ENCODE measurements around the gene PCYT2. TPM values are rescaled to one million over a fixed set of nuclear protein-coding genes. Genes with fewer than 3 reads are reported as not detected.
"Not testable (repeated sequence)": the region's sequence is repeated elsewhere in the genome, so short reads cannot be mapped to it uniquely, and the experiment has no call there.

Gene PCYT2
- total RNA-seq, 2 experiments from 2014 or later, result 28.8 to 29.7 TPM

GRCh38 chr17:81923302-81924260 is 12.4 kb upstream of the PCYT2 start:
- Mint-ChIP-seq H3K27ac (no peak overlapping the region), H3K4me1 (ENCODE audit: low read depth) (peaks cover 19% of the 10 kb centered on the region), H3K36me3 (peaks cover 8% of the 10 kb centered on the region), H3K4me3 (no peak overlapping the region), H3K9me3 (no peaks in the 10 kb centered on the region), H3K27me3 (peaks cover under 1% of the 10 kb centered on the region)
- no peak for DNase-seq
- POLR2A ChIA-PET, result no interaction called here
- intact Hi-C loops (cut with micrococcal nuclease), result no loop called here
- CTCF ChIA-PET, result interaction anchor here (0.6 kb wide), 1 partner anchor 185 kb away, joined by 3 read pairs; no protein-coding TSS in a partner anchor

GRCh38 chr17:81922566-81923301 is 11.5 kb upstream of the PCYT2 start:
- intact Hi-C loops (cut with micrococcal nuclease), result no loop called here
- Mint-ChIP-seq H3K9me3 (no peaks in the 10 kb centered on the region), H3K4me3 (no peak overlapping the region), H3K4me1 (ENCODE audit: low read depth) (peaks cover 24% of the 10 kb centered on the region), H3K27ac (no peak overlapping the region), H3K27me3 (no peaks in the 10 kb centered on the region), H3K36me3 (peaks cover 8% of the 10 kb centered on the region)
- DNase-seq, result no peak
- CTCF ChIA-PET, result interaction anchor here (0.6 kb wide), 1 partner anchor 186 kb away, joined by 3 read pairs; no protein-coding TSS in a partner anchor
- POLR2A ChIA-PET, result no interaction called here

DNA sequence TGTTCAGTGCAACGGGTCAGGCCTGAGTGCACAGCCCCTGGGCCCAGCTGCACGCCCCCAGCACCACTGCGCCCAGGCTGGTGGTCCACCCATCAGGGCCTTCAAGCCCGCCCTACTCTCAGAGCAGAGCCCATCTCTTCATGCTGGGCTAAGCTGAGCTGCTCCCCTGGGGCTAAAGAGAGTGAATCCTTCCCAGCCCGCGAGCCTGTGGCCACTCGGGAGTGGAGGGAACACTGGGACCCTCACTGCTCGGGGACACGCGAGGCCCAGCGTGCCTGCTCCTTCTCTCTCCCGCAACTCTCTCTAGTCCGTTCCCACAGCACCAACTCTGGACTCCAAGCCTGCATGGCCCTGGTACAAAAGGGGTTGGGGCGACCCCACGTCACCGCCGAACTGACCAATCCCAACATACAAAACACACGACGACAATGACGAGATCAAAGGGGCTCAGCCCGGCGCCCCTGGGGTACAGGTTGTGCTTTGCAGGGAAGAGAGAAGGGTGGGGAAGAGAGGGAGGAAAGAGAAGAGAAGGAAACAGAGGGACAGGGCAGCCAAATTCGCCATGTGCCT is 10.9 kb upstream of the PCYT2 start:
- ChIA-PET CTCF (interaction anchor here (0.6 kb wide), 1 partner anchor 73 kb away, joined by 3 read pairs; no protein-coding TSS in a partner anchor), POLR2A (no interaction called here)
- intact Hi-C loops (cut with micrococcal nuclease), result no loop called here
- no peak for DNase-seq
- no peaks in the 10 kb centered on the region for H3K27me3 Mint-ChIP-seq
- peaks cover 27% of the 10 kb centered on the region for H3K4me1 Mint-ChIP-seq (ENCODE audit: low read depth)
- H3K4me3 Mint-ChIP-seq, result no peak overlapping the region
- peaks cover 9% of the 10 kb centered on the region for H3K36me3 Mint-ChIP-seq
- no peaks in the 10 kb centered on the region for H3K9me3 Mint-ChIP-seq
- no peak overlapping the region for H3K27ac Mint-ChIP-seq

DNA sequence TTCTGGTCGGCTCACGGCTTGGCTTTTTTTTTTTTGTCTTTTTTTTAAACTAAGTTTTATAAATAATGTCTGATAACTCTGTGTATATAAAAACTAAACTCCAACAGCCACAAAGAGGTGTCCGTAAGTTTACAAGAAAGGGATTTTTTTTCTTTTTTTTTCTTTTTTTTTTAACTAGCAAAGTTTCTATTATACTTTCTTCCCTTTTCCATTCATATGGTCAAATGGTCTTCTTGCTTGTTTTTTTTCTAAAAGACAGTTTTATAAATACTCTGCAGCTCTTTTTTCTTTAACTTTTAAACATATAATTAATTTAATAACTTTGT is 10.3 kb upstream of the PCYT2 start:
- ChIA-PET POLR2A (no interaction called here), CTCF (interaction anchor here (0.6 kb wide), 2 partner anchors 73 to 247 kb away, joined by 3 read pairs; no protein-coding TSS in a partner anchor)
- H3K9me3 Mint-ChIP-seq, result no peaks in the 10 kb centered on the region
- peaks cover 30% of the 10 kb centered on the region for H3K4me1 Mint-ChIP-seq (ENCODE audit: low read depth)
- no peak overlapping the region for H3K27ac Mint-ChIP-seq
- DNase-seq, result no peak
- peaks cover 13% of the 10 kb centered on the region for H3K36me3 Mint-ChIP-seq
- H3K27me3 Mint-ChIP-seq, result no peaks in the 10 kb centered on the region
- no peak overlapping the region for H3K4me3 Mint-ChIP-seq
- intact Hi-C loops (cut with micrococcal nuclease), result no loop called here

- intact Hi-C loops (cut with micrococcal nuclease), result no loop called here
- Mint-ChIP-seq H3K4me3 (no peak overlapping the region), H3K4me1 (ENCODE audit: low read depth) (peaks cover 27% of the 10 kb centered on the region), H3K9me3 (no peaks in the 10 kb centered on the region), H3K27me3 (no peaks in the 10 kb centered on the region), H3K36me3 (peaks cover 16% of the 10 kb centered on the region), H3K27ac (no peak overlapping the region)
- CTCF ChIA-PET, result interaction anchor here (0.6 kb wide), 1 partner anchor 246 kb away, joined by 3 read pairs; no protein-coding TSS in a partner anchor
- DNase-seq, result no peak
- POLR2A ChIA-PET, result no interaction called here
Observed at GRCh38 chr17:81920612-81921536, 9.7 kb upstream of the PCYT2 start.

- CTCF ChIA-PET, result interaction anchor here (0.5 kb wide), 1 partner anchor 40 kb away, joined by 3 read pairs; no protein-coding TSS in a partner anchor
- Mint-ChIP-seq H3K4me1 (ENCODE audit: low read depth) (peaks cover 24% of the 10 kb centered on the region), H3K27me3 (no peaks in the 10 kb centered on the region), H3K9me3 (no peaks in the 10 kb centered on the region), H3K4me3 (no peak overlapping the region), H3K36me3 (peaks cover 24% of the 10 kb centered on the region), H3K27ac (no peak overlapping the region)
- DNase-seq, result no peak
- intact Hi-C loops (cut with micrococcal nuclease), result loop anchor here (1.0 kb wide), 1 partner anchor 58 kb away; the partner anchor contains the start of gene ASPSCR1
- POLR2A ChIA-PET, result no interaction called here
Observed at GRCh38 chr17:81918832-81919545, 7.8 kb upstream of the PCYT2 start.

GRCh38 chr17:81918333-81918669 is 7.1 kb upstream of the PCYT2 start:
- H3K9me3 Mint-ChIP-seq; intact Hi-C loops (cut with micrococcal nuclease); DNase-seq; H3K27me3 Mint-ChIP-seq; CTCF ChIA-PET; POLR2A ChIA-PET: not testable (repeated sequence)
- H3K36me3 Mint-ChIP-seq, result peaks cover 25% of the 10 kb centered on the region
- peaks cover 24% of the 10 kb centered on the region for H3K4me1 Mint-ChIP-seq (ENCODE audit: low read depth)
- H3K27ac Mint-ChIP-seq, result peak overlapping the region; percentile 75
- peak overlapping the region; percentile 85 for H3K4me3 Mint-ChIP-seq

DNA sequence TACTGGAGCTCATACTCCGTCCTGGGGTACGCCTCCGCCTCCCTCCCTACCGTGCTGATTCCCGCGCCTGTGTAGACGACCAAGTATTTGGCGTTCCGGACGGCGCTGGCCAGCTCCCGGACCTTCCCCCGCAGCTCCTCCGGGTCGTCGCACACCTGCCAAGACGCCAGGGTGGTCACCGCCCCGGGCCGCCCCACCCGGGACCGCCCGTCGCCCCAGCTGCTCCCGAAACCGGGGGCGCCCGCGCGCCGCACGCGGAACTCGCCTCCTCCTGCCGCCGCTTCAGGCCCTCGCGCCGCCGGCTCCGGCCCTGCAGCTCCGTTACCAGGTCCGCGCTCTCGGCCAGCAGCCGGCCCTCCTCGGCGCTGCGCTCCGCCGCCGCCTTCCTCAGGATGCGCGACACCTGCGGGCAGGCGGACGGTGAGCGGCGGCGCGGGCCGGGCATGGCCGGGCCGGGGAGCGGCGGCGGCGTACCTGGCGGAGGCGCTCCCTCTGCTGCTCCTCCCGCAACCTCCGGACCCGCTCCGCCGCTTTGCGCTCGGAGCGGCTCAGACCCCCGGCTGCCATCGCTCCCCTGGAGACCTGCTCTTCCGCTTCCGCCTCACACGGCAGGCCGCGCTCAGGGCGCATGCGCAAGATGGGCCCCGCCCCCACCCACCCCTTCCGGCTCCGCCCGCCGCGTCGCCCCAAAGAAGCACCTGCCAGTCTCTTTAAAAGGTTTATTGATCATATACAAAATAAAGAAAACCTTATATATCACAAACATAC is 6.5 kb upstream of the PCYT2 start, which contains the start of gene SIRT7:
TSS of gene SIRT7 (minus strand) at position 612 of the 768 bp plus-strand sequence. CDS start at position 567, 45 bp downstream.
- no peaks in the 10 kb centered on the region for H3K9me3 Mint-ChIP-seq
- peaks cover 31% of the 10 kb centered on the region for H3K36me3 Mint-ChIP-seq
- POLR2A ChIA-PET, result interaction anchor here (0.9 to 1.5 kb wide), 5 partner anchors 8 to 113 kb away, joined by 3 to 7 read pairs (median 3); no protein-coding TSS in a partner anchor
- H3K4me1 Mint-ChIP-seq (ENCODE audit: low read depth), result peaks cover 24% of the 10 kb centered on the region
- intact Hi-C loops (cut with micrococcal nuclease), result no loop called here
- H3K27me3 Mint-ChIP-seq, result no peaks in the 10 kb centered on the region
- peak within 1 kb of the TSS; percentile 85 for H3K4me3 Mint-ChIP-seq
- peak within 1 kb of the TSS; percentile 75 for H3K27ac Mint-ChIP-seq
- CTCF ChIA-PET, result interaction anchor here (0.6 to 1.9 kb wide), 5 partner anchors 8 to 103 kb away, joined by 3 to 8 read pairs (median 7); partner anchors contain the start of gene MAFG
- peak; percentile 90 for DNase-seq

- Mint-ChIP-seq H3K27me3 (no peaks in the 10 kb centered on the region), H3K36me3 (peaks cover 30% of the 10 kb centered on the region), H3K9me3 (no peaks in the 10 kb centered on the region), H3K27ac (peak overlapping the region; percentile 54), H3K4me3 (peak overlapping the region; percentile 85), H3K4me1 (ENCODE audit: low read depth) (peaks cover 24% of the 10 kb centered on the region)
- peak; percentile 48 for DNase-seq
- ChIA-PET POLR2A (interaction anchor here (0.9 to 1.5 kb wide), 4 partner anchors 8 to 114 kb away, joined by 3 to 7 read pairs (median 3); no protein-coding TSS in a partner anchor), CTCF (interaction anchor here (1.5 to 1.9 kb wide), 3 partner anchors 43 to 104 kb away, joined by 4 to 8 read pairs (median 7); no protein-coding TSS in a partner anchor)
- intact Hi-C loops (cut with micrococcal nuclease), result no loop called here
Observed at GRCh38 chr17:81916234-81917001, 5.2 kb upstream of the PCYT2 start.

- POLR2A ChIA-PET, result no interaction called here
- H3K27ac Mint-ChIP-seq, result no peak overlapping the region
- H3K36me3 Mint-ChIP-seq, result peaks cover 26% of the 10 kb centered on the region
Observed at GRCh38 chr17:81915331-81915730, 4.1 kb upstream of the PCYT2 start.

More at GRCh38 chr17:81915331-81915730, 4.1 kb upstream of the PCYT2 start:
- no peak for DNase-seq
- intact Hi-C loops (cut with micrococcal nuclease), result no loop called here
- CTCF ChIA-PET, result no interaction called here
- peaks cover 24% of the 10 kb centered on the region for H3K4me1 Mint-ChIP-seq (ENCODE audit: low read depth)
- H3K27me3 Mint-ChIP-seq, result no peaks in the 10 kb centered on the region
- no peaks in the 10 kb centered on the region for H3K9me3 Mint-ChIP-seq
- H3K4me3 Mint-ChIP-seq, result no peak overlapping the region

All from activated CD4-positive, alpha-beta memory T cell treated with anti-CD3 and anti-CD28 coated beads for 36 hours (primary cell).